ENCODE data around the gene LYPD6. TPM values are rescaled to one million over a fixed set of nuclear protein-coding genes. Genes with fewer than 3 reads are reported as not detected.

Gene LYPD6
- total and polyA plus RNA-seq, 4 donors: 0.15 to 0.42 (median 0.23) TPM

DNA sequence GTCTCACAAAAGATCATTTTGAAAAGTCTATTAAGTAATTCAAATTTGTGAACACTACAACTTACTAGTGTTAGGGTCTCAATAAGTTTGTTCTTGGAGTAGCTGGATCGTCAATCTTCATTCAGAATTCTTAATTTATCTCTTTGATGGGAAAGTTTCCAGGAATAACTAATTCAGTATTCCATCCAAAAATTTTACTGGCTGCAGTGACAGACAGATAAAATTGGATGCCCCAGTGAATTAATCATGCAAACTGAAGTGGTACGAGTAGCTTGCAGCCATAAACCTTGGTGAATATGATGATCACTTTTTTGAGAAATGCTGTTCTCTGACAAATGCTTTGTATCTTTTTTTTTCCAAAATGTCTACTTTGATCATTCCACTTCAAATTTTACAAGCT, 112.8 kb downstream of the LYPD6 start:
- Histone ChIP-seq H3K9ac (ENCODE audit: low read depth in 1 of 2, low read length in 2 of 2) (no peak overlapping the region), H3K9me3 (ENCODE audit: control insufficient read depth in 4 of 4, low read length in 3 of 4) (no peaks in the 10 kb centered on the region), H3K27ac (ENCODE audit: low read depth in 1 of 2, low read length in 2 of 2) (no peak overlapping the region), H3K4me1 (ENCODE audit: control insufficient read depth in 4 of 4, insufficient read depth in 4 of 4, low read length in 3 of 4) (peaks cover 0 to 6% (median 4%) of the 10 kb centered on the region in 4 donors), H3K4me3 (ENCODE audit: low read depth in 1 of 3, low read length in 3 of 3) (no peak overlapping the region), H3K36me3 (ENCODE audit: control insufficient read depth in 4 of 4, insufficient read depth in 3 of 4, low read depth in 1 of 4, low read length in 3 of 4) (no peaks in the 10 kb centered on the region), H3K27me3 (ENCODE audit: control insufficient read depth in 4 of 4, insufficient read depth in 4 of 4, low read length in 3 of 4) (no peaks in the 10 kb centered on the region)
- TF ChIP-seq RAD21 (IDR thresholded peaks at IDR 0.05) (no peak), GABPA (IDR thresholded peaks at IDR 0.05 in 1 of 2, conservative IDR thresholded peaks at IDR 0.05 in 1 of 2) (no peak), REST (IDR thresholded peaks at IDR 0.05) (no peak), FOXA1 (IDR thresholded peaks at IDR 0.05) (no peak), CTCF (IDR thresholded peaks at IDR 0.05; ENCODE audit: low read depth, low read length, missing input control) (no peak), NR2F2 (IDR thresholded peaks at IDR 0.05) (no peak), ZBTB33 (IDR thresholded peaks at IDR 0.05) (no peak), HNF4G (IDR thresholded peaks at IDR 0.05) (no peak)
- TF ChIP-seq, protein P1, sequence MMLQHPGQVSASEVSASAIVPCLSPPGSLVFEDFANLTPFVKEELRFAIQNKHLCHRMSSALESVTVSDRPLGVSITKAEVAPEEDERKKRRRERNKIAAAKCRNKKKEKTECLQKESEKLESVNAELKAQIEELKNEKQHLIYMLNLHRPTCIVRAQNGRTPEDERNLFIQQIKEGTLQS (IDR thresholded peaks at IDR 0.05): no peak
- DNase-seq (ENCODE audit: low spot score): no peak
- 82% methylated on average over 2 of the region's 2 CpGs for WGBS

GRCh38 chr2:149446748-149447147, 116.4 kb downstream of the LYPD6 start:
- no peaks in the 10 kb centered on the region for H3K9me3 ChIP-seq (ENCODE audit: control insufficient read depth in 4 of 4, low read length in 3 of 4)
- no peak overlapping the region for H3K27ac ChIP-seq (ENCODE audit: low read depth in 1 of 2, low read length in 2 of 2)
- no peaks in the 10 kb centered on the region for H3K36me3 ChIP-seq (ENCODE audit: control insufficient read depth in 4 of 4, insufficient read depth in 3 of 4, low read depth in 1 of 4, low read length in 3 of 4)
- no peak overlapping the region for H3K4me3 ChIP-seq (ENCODE audit: low read depth in 1 of 3, low read length in 3 of 3)
- 99% methylated on average over 3 of the region's 3 CpGs for WGBS
- no peak overlapping the region for H3K9ac ChIP-seq (ENCODE audit: low read depth in 1 of 2, low read length in 2 of 2)
- TF ChIP-seq, protein P1 (IDR thresholded peaks at IDR 0.05): no peak
- TF ChIP-seq CTCF (IDR thresholded peaks at IDR 0.05; ENCODE audit: low read depth, low read length, missing input control): no peak
- no peaks in the 10 kb centered on the region for H3K27me3 ChIP-seq (ENCODE audit: control insufficient read depth in 4 of 4, insufficient read depth in 4 of 4, low read length in 3 of 4)
- DNase-seq (ENCODE audit: low spot score): no peak
- H3K4me1 ChIP-seq (ENCODE audit: control insufficient read depth in 4 of 4, insufficient read depth in 4 of 4, low read length in 3 of 4): no peaks in the 10 kb centered on the region

Measured in liver (tissue), 9 donors.